MCF 10A (cell line): ENCODE measurements around the gene TEX51. TPM values are rescaled to one million over a fixed set of nuclear protein-coding genes. Genes with fewer than 3 reads are reported as not detected.

ENCODE experiments used
- Bru-seq: library from RNA; stranded (reverse); fragments of 400-500 nt; gene quantifications from one replicate; lab custom pipeline; 2021; lab: Mats Ljungman, UMichigan
- BruChase-seq, 2 experiments: library from RNA; stranded (reverse); fragments of 400-500 nt; gene quantifications; one replicate each; lab custom pipeline; 2021; lab: Mats Ljungman, UMichigan
- BruUV-seq: library from RNA; stranded (reverse); fragments of 400-500 nt; replicated peaks from 2 replicates; lab custom pipeline; 2021; lab: Mats Ljungman, UMichigan
- CTCF ChIA-PET: fragments of 300-600 bp; sonication (Branson Sonifier 250); formaldehyde crosslinking; extraction: SDS; loops from one replicate; lab custom pipeline; 2021; ENCODE audit warnings: antibody characterized with exemption, inconsistent platforms; lab: Yijun Ruan, JAX
- POLR2A ChIA-PET: fragments of 300-600, 350-650 bp; sonication (Branson Sonifier 250); formaldehyde crosslinking; extraction: SDS; loops from one replicate; lab custom pipeline; 2020; ENCODE audit warnings: antibody characterized with exemption, inconsistent platforms; lab: Yijun Ruan, JAX
- DNase-seq: peaks from one replicate; pipeline ENCODE4 v3.0.0-alpha.2; 2018; ENCODE audit not compliant: unreplicated experiment
- H3K27ac Mint-ChIP-seq: one replicate; pipeline ENCODE4 v1.8.0; 2022; ENCODE audit warnings: mild to moderate bottlenecking, low read depth, mixed read lengths; ENCODE audit not compliant: unreplicated experiment
- H3K27me3 Mint-ChIP-seq: one replicate; pipeline ENCODE4 v1.8.0; 2022; ENCODE audit warnings: mixed read lengths; ENCODE audit not compliant: insufficient read depth, unreplicated experiment
- H3K36me3 Mint-ChIP-seq: one replicate; pipeline ENCODE4 v1.8.0; 2022; ENCODE audit warnings: mild to moderate bottlenecking, moderate library complexity, mixed read lengths; ENCODE audit not compliant: insufficient read depth, unreplicated experiment
- H3K4me1 Mint-ChIP-seq: one replicate; pipeline ENCODE4 v1.8.0; 2022; ENCODE audit warnings: mixed read lengths; ENCODE audit not compliant: insufficient read depth, unreplicated experiment
- H3K4me3 Mint-ChIP-seq: one replicate; pipeline ENCODE4 v1.8.0; 2022; ENCODE audit warnings: mild to moderate bottlenecking, moderate library complexity, mixed read lengths; ENCODE audit not compliant: unreplicated experiment
- H3K9me3 Mint-ChIP-seq: one replicate; pipeline ENCODE4 v1.8.0; 2022; ENCODE audit warnings: mixed read lengths; ENCODE audit not compliant: unreplicated experiment
- CTCF ChIP-seq: fragments of 200-600 bp; IDR thresholded peaks from one replicate; pipeline ENCODE4 v1.8.0; 2022; ENCODE audit warnings: antibody characterized with exemption, mild to moderate bottlenecking; ENCODE audit not compliant: unreplicated experiment
- intact Hi-C: fragments of 100-400 bp; cut with micrococcal nuclease; formaldehyde crosslinking; loops from 2 replicates; pipeline ENCODE4 v1.14.1; 2022
- long read RNA-seq: library from polyadenylated mRNA; stranded (forward); transcript quantifications from one replicate; pipeline ENCODE4 v2.0.0, GENCODE V29; 2022
- total RNA-seq: library from RNA; stranded (reverse); gene quantifications from 2 replicates; pipeline ENCODE4 v1.2.3, GENCODE V29; 2022

Gene TEX51
- total RNA-seq: not detected in 2 replicates
- Bru-seq, nascent RNA: not detected
- not detected for BruChase-seq, experiment 1, labeled RNA remaining after a 6-hour chase
- BruChase-seq, experiment 2, labeled RNA remaining after a 2-hour chase: not detected
- long read RNA-seq: 0 reads

- H3K4me1 Mint-ChIP-seq: no peaks in the 10 kb centered on the region
- intact Hi-C loops: no loop called here
- H3K27me3 Mint-ChIP-seq: peaks cover 25% of the 10 kb centered on the region
- no peak within 1 kb of the TSS for H3K27ac Mint-ChIP-seq
- H3K36me3 Mint-ChIP-seq: no peaks in the 10 kb centered on the region
- BruUV-seq: no TSS peak
- POLR2A ChIA-PET: interaction anchor here (0.6 kb wide), 1 partner anchor 1702 kb away, joined by 3 read pairs; no protein-coding TSS in a partner anchor
- no peak for TF ChIP-seq CTCF
- no peak within 1 kb of the TSS for H3K4me3 Mint-ChIP-seq
- DNase-seq: no peak
- CTCF ChIA-PET: no interaction called here
- peaks cover 13% of the 10 kb centered on the region for H3K9me3 Mint-ChIP-seq
Observed at GRCh38 chr2:126898636-126899035, at the start of gene TEX51. TSS of gene TEX51 (plus strand) at chr2:126898890. CDS start at chr2:126898919, 29 bp downstream.

- H3K4me1 Mint-ChIP-seq: no peaks in the 10 kb centered on the region
- POLR2A ChIA-PET: no interaction called here
- BruUV-seq: no TSS peak
Observed at GRCh38 chr2:126849054-126849453, 49.6 kb upstream of the TEX51 start.

GRCh38 chr2:126849486-126849885, 49.2 kb upstream of the TEX51 start:
- Mint-ChIP-seq H3K27ac (no peak overlapping the region), H3K4me1 (no peaks in the 10 kb centered on the region), H3K4me3 (no peak overlapping the region), H3K9me3 (no peaks in the 10 kb centered on the region), H3K27me3 (peaks cover 81% of the 10 kb centered on the region), H3K36me3 (no peaks in the 10 kb centered on the region)
- intact Hi-C loops: no loop called here
- no peak for TF ChIP-seq CTCF
- CTCF ChIA-PET: interaction anchor here (1.2 kb wide), 1 partner anchor 123 kb away, joined by 4 read pairs; no protein-coding TSS in a partner anchor
- POLR2A ChIA-PET: no interaction called here
- no peak for DNase-seq
- BruUV-seq: no TSS peak

More at GRCh38 chr2:126849054-126849453, 49.6 kb upstream of the TEX51 start:
- Mint-ChIP-seq H3K36me3 (no peaks in the 10 kb centered on the region), H3K27ac (no peak overlapping the region), H3K4me3 (no peak overlapping the region), H3K27me3 (peaks cover 80% of the 10 kb centered on the region), H3K9me3 (no peaks in the 10 kb centered on the region)
- no peak for DNase-seq
- no peak for TF ChIP-seq CTCF
- intact Hi-C loops: no loop called here
- CTCF ChIA-PET: interaction anchor here (1.2 kb wide), 1 partner anchor 123 kb away, joined by 4 read pairs; no protein-coding TSS in a partner anchor

- no peaks in the 10 kb centered on the region for H3K4me1 Mint-ChIP-seq
- DNase-seq: no peak
- CTCF ChIA-PET: interaction anchor here (0.9 to 1.2 kb wide), 2 partner anchors 10 to 122 kb away, joined by 3 to 4 read pairs; no protein-coding TSS in a partner anchor
- no peak for TF ChIP-seq CTCF
- no peaks in the 10 kb centered on the region for H3K9me3 Mint-ChIP-seq
- no peak overlapping the region for H3K27ac Mint-ChIP-seq
- BruUV-seq: no TSS peak
- POLR2A ChIA-PET: no interaction called here
- H3K27me3 Mint-ChIP-seq: peaks cover 76% of the 10 kb centered on the region
- intact Hi-C loops: no loop called here
- H3K36me3 Mint-ChIP-seq: no peaks in the 10 kb centered on the region
- H3K4me3 Mint-ChIP-seq: no peak overlapping the region
Observed at GRCh38 chr2:126849991-126850535, 48.6 kb upstream of the TEX51 start.
